Stomach (tissue), 9 donors: ENCODE results near the gene PRKAB1. TPM values are rescaled to one million over a fixed set of nuclear protein-coding genes. Genes with fewer than 3 reads are reported as not detected.

Source experiments
- DNase-seq, 2 donors: peaks; one replicate each; pipeline versions ENCODE4 v3.0.0 to v3.0.0-alpha.2; 2013 to 2019
- H3K27ac ChIP-seq, 5 donors: fragments of 200-600 bp in 4 of 5; sonication (generic) in 4 of 5; one replicate each; pipeline ENCODE4 v1.5.1; 2013 to 2019; ENCODE audit warnings: mild to moderate bottlenecking in 1 of 5, moderate library complexity in 1 of 5
- H3K27me3 ChIP-seq, 3 donors: fragments of 200-600 bp; sonication (generic); one replicate each; pipeline ENCODE4 v1.5.1; 2017 to 2019; ENCODE audit warnings: mixed run types in 1 of 3
- H3K36me3 ChIP-seq, 4 donors: fragments of 200-600 bp; sonication (generic); 1 replicate in 3 of 4; 2 replicates in 1 of 4; pipeline ENCODE4 v1.5.1; 2016 to 2019
- H3K4me1 ChIP-seq, 4 donors: fragments of 200-600 bp; sonication (generic); one replicate each; pipeline ENCODE4 v1.5.1; 2016 to 2019
- H3K4me3 ChIP-seq, 4 donors: fragments of 200-600 bp; sonication (generic) in 3 of 4; one replicate each; pipeline ENCODE4 v1.5.1; 2016 to 2019; ENCODE audit warnings: mild to moderate bottlenecking in 1 of 4
- H3K9me3 ChIP-seq, 4 donors: fragments of 200-600 bp; sonication (generic); one replicate each; pipeline ENCODE4 v1.5.1; 2016 to 2019
- CTCF ChIP-seq, 7 experiments: fragments of 450-650 bp in 4 of 7; fragments of 200-600 bp in 3 of 7; sonication (generic) in 3 of 7; IDR thresholded peaks; one replicate each; pipeline ENCODE4 v1.5.1; 2016 to 2019; ENCODE audit warnings: antibody characterized with exemption in 7 of 7, control low read depth in 2 of 7, mild to moderate bottlenecking in 1 of 7
- EP300 ChIP-seq: sonication (generic); formaldehyde crosslinking; IDR thresholded peaks from one replicate; pipeline ENCODE4 v1.6.1; 2017; ENCODE audit warnings: antibody characterized with exemption
- POLR2A ChIP-seq, 4 donors: fragments of 450-650 bp; IDR thresholded peaks; one replicate each; pipeline ENCODE4 v1.6.1; 2016; ENCODE audit warnings: antibody characterized with exemption in 4 of 4, control low read depth in 2 of 4, mild to moderate bottlenecking in 1 of 4, moderate library complexity in 1 of 4
- POLR2AphosphoS5 ChIP-seq, 3 donors: sonication (generic); formaldehyde crosslinking; IDR thresholded peaks; one replicate each; pipeline ENCODE4 v1.6.1; 2016; ENCODE audit warnings: antibody characterized with exemption in 3 of 3
- WGBS, 5 donors: extraction: QIAGEN DNeasy Blood & Tissue Kit in 3 of 5; methylation state at CpG; one replicate each; pipeline versions ENCODE4 v1.1.5 to v1.1.7; 2013 to 2018; 5-methylcytosine and 5-hydroxymethylcytosine counted together
- intact Hi-C: fragments of 100-400 bp; cut with DNase I; formaldehyde crosslinking; loops from one replicate; pipeline ENCODE4 v1.15.1; 2023; ENCODE audit warnings: low total_unique reads
- polyA plus RNA-seq, 3 donors: library from polyadenylated mRNA; stranded (reverse); fragments of 200-250 nt; gene quantifications; one replicate each; pipeline ENCODE4 v1.2.3, GENCODE V29; 2013
- total RNA-seq, 5 donors: library from RNA; depleted of rRNA; stranded (reverse); fragments of >200 nt; gene quantifications; one replicate each; pipeline versions ENCODE4 v1.1.0 to v1.2.3, GENCODE V29; 2014 to 2016
- donor health status: healthy with polysubstance abuse.
- donor health status: Bipolar disorder and iron deficiency.
- donor health status: healthy.

PRKAB1 gene
- total and polyA plus RNA-seq, 8 donors = 22.6 to 143 (median 50.8) TPM

- Histone ChIP-seq H3K27me3 (no peaks in the 10 kb centered on the region), H3K9me3 (no peaks in the 10 kb centered on the region), H3K4me3 (no peak overlapping the region), H3K27ac (peak overlapping the region; percentile 56 to 99 (median 96)), H3K4me1 (peaks cover 33 to 82% (median 65%) of the 10 kb centered on the region in 4 donors), H3K36me3 (peaks cover 65 to 96% (median 90%) of the 10 kb centered on the region in 4 donors)
- no peak for DNase-seq
- intact Hi-C loops = no loop called here
- no peak for TF ChIP-seq POLR2AphosphoS5 (IDR thresholded peaks at IDR 0.05)
- TF ChIP-seq CTCF (IDR thresholded peaks at IDR 0.05) = no peak
- no peak for TF ChIP-seq POLR2A (IDR thresholded peaks at IDR 0.05)
- no peak for TF ChIP-seq EP300
- WGBS, 5 donors = 76 to 86% (median 84%) methylated on average over 4 of the region's 4 CpGs
Observed at GRCh38 chr12:119674560-119674959, 6.6 kb downstream of the PRKAB1 start.

DNA sequence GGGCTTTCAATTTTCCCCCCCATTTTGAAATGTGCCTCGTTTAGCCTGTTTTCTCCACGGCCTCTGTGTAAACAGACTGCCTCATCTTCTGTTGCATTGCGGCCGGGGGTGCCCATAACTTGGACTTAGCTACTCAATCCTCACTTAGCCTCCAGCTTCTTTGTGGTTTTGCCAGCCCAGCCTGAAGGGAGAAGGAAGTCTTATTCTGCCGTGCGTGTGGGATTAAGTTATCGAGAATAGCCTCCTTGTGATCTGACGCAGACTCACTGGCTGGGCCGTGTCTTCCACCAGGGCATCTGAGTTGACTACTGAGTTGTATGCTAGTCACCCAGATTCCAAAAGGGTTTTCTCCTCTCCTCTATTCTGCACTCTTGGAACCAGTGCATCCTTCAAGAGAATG, 8.1 kb downstream of the PRKAB1 start:
- H3K9me3 ChIP-seq = no peaks in the 10 kb centered on the region
- H3K27me3 ChIP-seq = no peaks in the 10 kb centered on the region
- DNase-seq = no peak
- H3K27ac ChIP-seq = peak overlapping the region in 3 of 5 donors; percentile 20 to 99 (median 96)
- TF ChIP-seq POLR2AphosphoS5 (IDR thresholded peaks at IDR 0.05) = no peak
- TF ChIP-seq POLR2A (IDR thresholded peaks at IDR 0.05) = no peak
- TF ChIP-seq EP300 = no peak
- TF ChIP-seq CTCF (IDR thresholded peaks at IDR 0.05) = no peak
- intact Hi-C loops = no loop called here
- H3K4me1 ChIP-seq = peaks cover 33 to 70% (median 56%) of the 10 kb centered on the region in 4 donors
- 74 to 90% (median 82%) methylated on average over 9 of the region's 9 CpGs for WGBS, 5 donors
- peaks cover 79 to 100% (median 100%) of the 10 kb centered on the region in 4 donors for H3K36me3 ChIP-seq
- H3K4me3 ChIP-seq = no peak overlapping the region

- no peak for DNase-seq
- 88 to 97% (median 89%) methylated on average over 13 of the region's 13 CpGs for WGBS, 5 donors
- H3K27ac ChIP-seq = peak overlapping the region in 4 of 5 donors; percentile 20 to 96 (median 22)
- H3K4me3 ChIP-seq = no peak overlapping the region
- H3K36me3 ChIP-seq = peaks cover 85 to 100% (median 100%) of the 10 kb centered on the region in 4 donors
- H3K4me1 ChIP-seq = peaks cover 30 to 70% (median 53%) of the 10 kb centered on the region in 4 donors
- intact Hi-C loops = no loop called here
- no peak for TF ChIP-seq POLR2A (IDR thresholded peaks at IDR 0.05)
- TF ChIP-seq EP300 = no peak
- no peak for TF ChIP-seq POLR2AphosphoS5 (IDR thresholded peaks at IDR 0.05)
- TF ChIP-seq CTCF (IDR thresholded peaks at IDR 0.05) = no peak
- H3K27me3 ChIP-seq = no peaks in the 10 kb centered on the region
- H3K9me3 ChIP-seq = no peaks in the 10 kb centered on the region
Observed at GRCh38 chr12:119676573-119676972, 8.6 kb downstream of the PRKAB1 start.

GRCh38 chr12:119678459-119678858, 10.5 kb downstream of the PRKAB1 start:
- TF ChIP-seq POLR2A (IDR thresholded peaks at IDR 0.05) = no peak
- TF ChIP-seq POLR2AphosphoS5 (IDR thresholded peaks at IDR 0.05) = no peak
- no peak for TF ChIP-seq EP300
- no peak for TF ChIP-seq CTCF (IDR thresholded peaks at IDR 0.05)
- Histone ChIP-seq H3K27ac (peak overlapping the region in 2 of 5 donors; percentile 54 to 64), H3K9me3 (no peaks in the 10 kb centered on the region), H3K27me3 (no peaks in the 10 kb centered on the region), H3K4me1 (peaks cover 25 to 70% (median 45%) of the 10 kb centered on the region in 4 donors), H3K4me3 (no peak overlapping the region), H3K36me3 (peaks cover 82 to 89% (median 88%) of the 10 kb centered on the region in 4 donors)
- 67 to 82% (median 73%) methylated on average over 7 of the region's 7 CpGs for WGBS, 5 donors
- no peak for DNase-seq
- intact Hi-C loops = no loop called here
